NB4 (cell line): ENCODE results near the gene TRIM34.

Source experiments
- CTCF ChIP-seq: IDR thresholded peaks from one replicate; pipeline ENCODE4 v1.5.1; 2012; ENCODE audit warnings: low read depth, low read length
- POLR2A ChIP-seq: IDR thresholded peaks from 2 replicates; pipeline ENCODE4 v1.6.1; 2011; ENCODE audit warnings: mild to moderate bottlenecking; ENCODE audit not compliant: insufficient read length; ENCODE audit errors: extremely low read depth

GRCh38 chr11:5618807-5619206, 6.0 kb upstream of the TRIM34 start:
- no peak for TF ChIP-seq CTCF
- no peak for TF ChIP-seq POLR2A
